Peyer's patch (tissue), 4 donors: ENCODE data around the gene UBXN7.

Experiments
- POLR2A ChIP-seq, 2 donors: fragments of 450-650 bp; IDR thresholded peaks; one replicate each; pipeline ENCODE4 v1.5.1; 2017; ENCODE audit warnings: antibody characterized with exemption in 2 of 2, mild to moderate bottlenecking in 2 of 2, moderate library complexity in 2 of 2
- TF ChIP-seq, protein P1 (sequence below), 6 experiments: fragments of 450-650 bp in 4 of 6; fragments of 200-600 bp in 2 of 6; sonication (generic) in 1 of 6; IDR thresholded peaks; one replicate each; pipeline ENCODE4 v1.5.1; 2017 to 2019; ENCODE audit warnings: antibody characterized with exemption in 6 of 6, mild to moderate bottlenecking in 3 of 6, moderate library complexity in 1 of 6

DNA sequence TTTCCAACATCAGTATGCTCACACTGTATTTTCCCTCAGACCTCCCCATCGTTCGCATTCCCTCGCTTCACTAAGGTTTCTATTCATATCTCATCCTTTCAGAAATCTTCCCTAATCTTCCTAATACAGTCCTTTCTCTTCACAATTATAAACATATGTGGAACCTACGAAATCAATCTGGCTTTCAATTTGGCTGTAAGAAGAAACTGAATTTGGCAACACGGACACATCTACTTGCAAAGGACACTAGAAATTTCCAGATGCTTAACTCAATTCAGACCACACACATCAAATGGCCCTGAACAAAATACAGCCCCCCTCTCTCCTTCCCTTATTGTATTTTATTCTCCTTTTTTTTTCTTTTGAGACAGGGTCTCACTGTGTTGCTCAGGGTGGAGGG lies 54.9 kb downstream of the UBXN7 start:
- TF ChIP-seq, protein P1, sequence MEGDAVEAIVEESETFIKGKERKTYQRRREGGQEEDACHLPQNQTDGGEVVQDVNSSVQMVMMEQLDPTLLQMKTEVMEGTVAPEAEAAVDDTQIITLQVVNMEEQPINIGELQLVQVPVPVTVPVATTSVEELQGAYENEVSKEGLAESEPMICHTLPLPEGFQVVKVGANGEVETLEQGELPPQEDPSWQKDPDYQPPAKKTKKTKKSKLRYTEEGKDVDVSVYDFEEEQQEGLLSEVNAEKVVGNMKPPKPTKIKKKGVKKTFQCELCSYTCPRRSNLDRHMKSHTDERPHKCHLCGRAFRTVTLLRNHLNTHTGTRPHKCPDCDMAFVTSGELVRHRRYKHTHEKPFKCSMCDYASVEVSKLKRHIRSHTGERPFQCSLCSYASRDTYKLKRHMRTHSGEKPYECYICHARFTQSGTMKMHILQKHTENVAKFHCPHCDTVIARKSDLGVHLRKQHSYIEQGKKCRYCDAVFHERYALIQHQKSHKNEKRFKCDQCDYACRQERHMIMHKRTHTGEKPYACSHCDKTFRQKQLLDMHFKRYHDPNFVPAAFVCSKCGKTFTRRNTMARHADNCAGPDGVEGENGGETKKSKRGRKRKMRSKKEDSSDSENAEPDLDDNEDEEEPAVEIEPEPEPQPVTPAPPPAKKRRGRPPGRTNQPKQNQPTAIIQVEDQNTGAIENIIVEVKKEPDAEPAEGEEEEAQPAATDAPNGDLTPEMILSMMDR (IDR thresholded peaks at IDR 0.05) = no peak
- TF ChIP-seq POLR2A (IDR thresholded peaks at IDR 0.05) = no peak
